Activated CD8-positive, alpha-beta memory T cell treated with anti-CD3 and anti-CD28 coated beads, Interleukin-2, amount 50 U/mL, for 24 hours (primary cell): ENCODE measurements around the gene B3GLCT.
"Not testable (repeated sequence)": the region's sequence is repeated elsewhere in the genome, so short reads cannot be mapped to it uniquely, and the experiment has no call there.

Experiments
- DNase-seq: peaks from one replicate; pipeline ENCODE4 v3.0.0-alpha.2; 2020; ENCODE audit errors: extremely low read depth

Gene B3GLCT

DNA sequence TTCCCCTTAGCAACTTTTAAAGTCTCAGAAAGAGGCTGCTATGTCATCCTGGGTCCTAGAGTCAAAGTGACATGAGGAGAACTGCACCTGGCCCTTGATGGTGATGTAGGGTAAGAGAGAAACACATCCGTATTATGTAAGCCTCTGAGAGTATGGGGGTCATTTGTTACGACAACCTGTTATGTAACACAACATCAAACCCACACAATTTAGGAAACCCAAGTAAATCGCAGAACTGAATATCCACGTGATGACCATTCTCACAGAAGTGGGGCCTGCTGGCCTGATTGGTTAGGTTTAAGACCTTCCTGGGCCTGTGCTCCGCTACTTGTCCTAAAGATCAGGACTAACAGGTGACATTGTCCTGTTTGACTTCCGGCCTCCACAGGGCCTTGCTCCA lies 15.3 kb upstream of the B3GLCT start:
- DNase-seq = no peak

DNA sequence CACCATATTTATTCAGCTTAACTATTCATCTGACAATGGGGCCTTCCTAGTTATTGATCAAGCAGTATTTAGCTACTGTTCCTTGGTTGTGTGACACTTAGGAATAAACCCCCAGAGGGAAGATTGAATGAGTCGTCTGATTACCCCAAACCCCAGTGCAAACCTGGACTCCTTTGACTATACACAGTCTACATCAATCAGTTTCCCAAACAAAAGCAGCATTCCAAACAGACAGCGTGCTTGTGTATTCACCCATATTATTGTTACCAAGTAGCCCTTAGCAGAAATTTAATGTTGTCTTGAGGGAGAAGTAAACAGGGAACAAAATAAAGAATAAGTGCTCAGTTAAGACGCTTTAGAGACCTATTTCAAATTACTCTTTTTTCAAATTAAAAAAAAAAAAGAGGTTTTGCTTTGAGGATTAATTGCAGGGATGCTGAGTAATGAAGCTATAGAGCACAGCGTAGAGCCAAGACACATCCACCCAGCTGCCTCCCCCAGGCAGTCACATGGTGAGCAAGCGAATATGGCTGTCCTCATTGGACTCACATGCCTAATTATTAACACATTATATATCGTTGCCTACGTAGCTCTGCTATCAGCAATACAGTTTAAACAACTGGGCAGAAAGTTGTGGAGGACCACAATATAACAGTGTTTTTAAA lies 14.7 kb upstream of the B3GLCT start:
- DNase-seq = no peak

DNA sequence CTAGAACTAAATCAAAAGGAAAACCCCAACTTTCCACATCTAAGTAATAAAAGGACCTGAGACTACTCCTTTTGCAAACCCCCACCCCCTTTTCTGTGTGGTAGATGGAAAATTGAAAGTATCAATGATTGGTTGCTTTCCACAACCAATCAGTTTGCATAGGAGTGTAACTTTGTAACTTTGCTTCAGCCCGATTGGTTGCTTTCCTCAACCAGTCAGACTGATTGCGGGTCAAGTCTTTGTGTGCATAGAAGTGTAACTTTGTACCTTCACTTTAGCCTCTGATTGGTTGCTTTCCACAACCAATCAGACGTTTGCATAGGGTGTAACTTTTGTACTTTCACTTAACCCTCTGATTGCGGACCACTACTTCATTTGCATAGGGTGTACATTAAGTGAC lies 8.0 kb upstream of the B3GLCT start:
- DNase-seq = no peak

DNA sequence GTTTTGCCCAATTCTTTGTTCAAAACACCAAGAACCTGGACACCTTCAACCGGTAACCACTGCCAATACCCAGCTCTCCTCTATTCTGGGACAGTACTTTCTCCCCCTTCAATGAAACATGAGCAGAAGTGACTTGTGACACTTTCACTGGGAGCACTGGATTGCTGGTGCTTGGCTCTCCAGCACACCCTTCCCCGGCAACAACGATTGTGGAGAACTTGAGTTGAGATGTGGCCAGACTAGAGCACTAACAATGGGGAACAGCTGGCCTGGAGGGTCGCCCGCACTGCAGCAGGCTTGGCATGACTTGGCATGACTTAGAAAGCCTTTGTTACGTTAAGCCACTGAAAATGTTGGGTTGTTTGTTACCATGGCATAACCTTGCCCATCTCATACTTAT lies 7.5 kb upstream of the B3GLCT start:
- DNase-seq = no peak

DNA sequence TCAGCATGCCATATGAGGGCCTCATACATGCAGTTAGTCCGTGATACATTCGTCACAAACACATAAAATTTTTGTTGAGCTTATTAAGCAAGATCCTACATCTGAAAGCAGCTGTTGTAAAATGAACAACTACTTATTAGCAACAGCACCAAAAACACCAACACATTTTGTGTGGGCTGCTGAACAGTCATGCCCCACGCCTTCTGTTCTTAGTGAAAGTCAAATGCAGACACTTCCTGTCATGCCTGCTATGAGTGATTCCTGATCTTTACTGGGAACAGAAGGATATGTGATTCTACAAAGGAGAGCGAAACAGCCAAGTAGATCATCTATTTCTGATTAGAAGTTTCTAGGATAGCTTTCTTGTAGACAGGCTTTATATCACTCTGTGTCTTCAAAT lies 4.2 kb upstream of the B3GLCT start:
- no peak for DNase-seq

DNA sequence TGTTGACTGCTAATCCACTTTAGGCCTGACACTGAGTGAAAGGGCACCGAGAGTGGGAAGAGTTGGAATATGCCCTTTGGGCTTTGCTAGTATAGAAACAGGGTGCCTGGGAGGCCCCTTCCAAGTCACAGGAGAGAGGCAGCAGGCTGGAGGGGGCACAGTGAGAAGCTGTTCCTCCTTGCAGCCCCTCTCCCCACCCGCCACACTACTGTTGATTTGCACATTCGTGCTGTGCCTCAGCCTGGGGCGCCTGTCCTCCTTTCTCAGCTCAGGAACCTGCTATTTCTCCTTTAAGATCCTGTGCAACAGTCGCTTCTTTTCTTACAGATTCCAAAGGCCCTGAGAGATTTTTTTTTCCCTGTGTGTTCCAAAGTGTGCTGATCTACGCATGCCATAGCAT lies 2.8 kb upstream of the B3GLCT start:
- DNase-seq = no peak

DNA sequence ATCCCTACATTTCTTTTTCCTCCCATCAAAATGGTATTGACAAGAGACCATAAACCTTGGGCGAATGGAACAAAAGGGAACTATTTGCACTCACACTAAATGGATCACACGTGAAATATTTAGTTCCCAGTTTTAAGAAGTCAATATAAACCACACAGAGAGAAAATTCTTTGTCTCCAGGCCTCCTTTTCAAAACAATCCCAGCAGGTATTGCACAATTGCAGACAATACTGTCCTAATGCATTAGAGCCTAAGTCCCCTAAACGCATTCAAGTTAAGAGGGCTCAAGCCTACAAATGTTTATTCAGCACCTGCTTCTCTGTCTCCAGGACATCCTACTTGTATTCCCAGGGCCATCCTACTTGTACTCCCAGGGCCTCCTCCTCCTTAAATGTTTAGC lies 1.3 kb upstream of the B3GLCT start:
- no peak for DNase-seq

GRCh38 chr13:31199527-31199848 lies 287 bp upstream of the B3GLCT start:
- DNase-seq = no peak

GRCh38 chr13:31200637-31200971 lies 829 bp downstream of the B3GLCT start:
- DNase-seq = no peak

DNA sequence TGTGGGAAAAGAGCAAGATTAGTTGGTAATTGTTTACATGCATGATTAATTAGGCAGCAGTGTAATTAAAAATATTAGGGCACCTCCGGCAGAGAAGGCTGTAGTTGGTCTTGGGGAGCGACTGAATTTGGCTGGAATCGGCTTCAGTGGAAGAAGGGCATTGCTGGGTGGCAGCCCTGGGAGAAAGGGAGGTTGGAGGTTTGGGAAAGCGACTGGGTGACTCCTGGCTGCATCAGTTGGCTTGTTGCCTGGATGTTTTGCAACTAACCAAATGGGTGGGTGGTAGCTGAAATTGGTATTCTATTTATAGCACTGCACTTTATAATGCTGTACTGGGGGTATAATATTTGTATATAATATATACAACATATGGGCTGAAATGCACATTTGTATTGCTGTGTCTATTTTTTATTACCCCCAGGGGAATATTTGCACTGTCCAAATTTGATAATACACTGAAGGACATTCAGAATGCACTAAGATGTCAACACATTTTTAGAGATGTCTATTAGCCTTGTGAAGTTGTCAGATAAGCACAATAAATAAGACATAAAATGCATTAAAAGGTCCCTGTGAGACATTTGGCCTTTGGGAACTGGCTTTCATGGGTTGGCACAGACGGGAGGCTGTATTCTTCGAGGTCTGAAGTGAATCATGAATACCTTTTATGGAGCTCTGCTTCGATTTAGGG lies 1.7 kb downstream of the B3GLCT start:
- DNase-seq = no peak

DNA sequence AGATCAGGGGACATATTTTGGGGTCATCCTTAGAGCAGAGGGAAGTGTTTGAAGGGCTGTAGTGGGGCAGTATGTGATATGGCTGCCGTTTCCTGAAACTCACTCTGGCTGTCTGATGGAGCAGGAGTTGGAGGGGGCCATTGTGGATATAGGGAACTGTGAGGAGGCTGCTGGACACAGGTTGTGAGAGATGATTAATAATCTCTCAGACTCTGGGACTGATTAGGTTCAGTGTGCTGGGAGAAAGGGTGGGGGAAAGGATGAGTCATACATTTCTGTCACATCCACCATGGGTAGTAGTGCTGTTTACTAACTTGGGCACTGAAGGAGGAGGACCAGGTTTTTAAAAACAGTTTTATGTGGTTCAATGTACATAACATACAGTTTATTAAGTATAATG lies 4.8 kb downstream of the B3GLCT start:
- DNase-seq = no peak

- no peak for DNase-seq
These were observed 8.1 kb downstream of the B3GLCT start for GRCh38 chr13:31207661-31208552.

- no peak for DNase-seq
These were observed 8.9 kb downstream of the B3GLCT start for GRCh38 chr13:31208559-31209122.

DNA sequence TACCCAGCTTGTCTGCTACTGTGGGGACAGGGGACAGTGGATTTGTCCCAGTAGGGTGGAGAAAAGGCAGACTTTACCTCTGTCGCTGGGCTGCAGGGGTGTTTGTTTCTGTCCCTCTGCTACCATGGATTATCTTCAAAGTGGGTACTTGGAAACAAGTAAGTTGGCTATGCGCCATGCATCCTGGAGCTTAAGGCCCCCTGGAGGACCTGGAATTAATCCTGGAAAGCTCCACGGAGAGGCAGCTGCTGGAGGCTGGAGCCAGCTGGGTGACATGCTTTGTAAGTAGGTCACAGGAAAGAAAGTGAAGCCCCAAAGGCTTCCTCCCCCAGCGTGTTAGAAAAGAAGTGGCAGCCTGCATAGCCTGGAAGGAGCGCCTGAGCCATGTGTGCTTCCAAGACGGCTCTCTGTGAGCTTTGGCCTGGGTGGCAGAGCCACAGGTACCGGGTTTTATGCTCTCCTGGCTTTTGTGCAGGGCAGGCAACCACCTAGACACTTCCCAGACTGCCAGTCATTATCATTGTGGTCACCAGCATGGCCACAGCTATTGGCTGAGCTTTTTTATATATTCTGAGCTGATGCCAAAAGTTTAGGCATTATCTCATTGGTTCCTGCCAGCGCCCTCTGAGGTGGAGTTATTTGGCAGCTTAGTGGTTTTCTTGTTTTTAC lies 9.5 kb downstream of the B3GLCT start:
- no peak for DNase-seq

DNA sequence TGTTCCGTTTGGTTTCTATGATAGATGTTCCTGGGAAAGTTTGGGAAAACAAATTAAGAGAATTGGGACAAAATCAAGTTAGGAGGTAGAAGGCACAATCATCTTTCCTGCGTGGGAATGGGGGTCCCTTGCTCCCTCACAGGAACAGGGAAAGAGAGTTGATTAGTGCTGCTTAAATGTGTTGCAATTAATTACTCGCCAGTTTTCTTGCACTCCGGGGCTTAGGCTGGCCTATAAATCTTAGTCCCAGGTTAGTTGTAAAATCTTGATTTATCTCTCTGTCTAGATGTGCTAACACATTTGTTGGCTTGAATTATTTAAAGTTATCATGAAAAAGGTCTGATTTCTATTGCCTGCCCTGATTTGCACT lies 10.1 kb downstream of the B3GLCT start:
- no peak for DNase-seq

GRCh38 chr13:31213651-31214289 lies 14.0 kb downstream of the B3GLCT start:
- DNase-seq = no peak

DNA sequence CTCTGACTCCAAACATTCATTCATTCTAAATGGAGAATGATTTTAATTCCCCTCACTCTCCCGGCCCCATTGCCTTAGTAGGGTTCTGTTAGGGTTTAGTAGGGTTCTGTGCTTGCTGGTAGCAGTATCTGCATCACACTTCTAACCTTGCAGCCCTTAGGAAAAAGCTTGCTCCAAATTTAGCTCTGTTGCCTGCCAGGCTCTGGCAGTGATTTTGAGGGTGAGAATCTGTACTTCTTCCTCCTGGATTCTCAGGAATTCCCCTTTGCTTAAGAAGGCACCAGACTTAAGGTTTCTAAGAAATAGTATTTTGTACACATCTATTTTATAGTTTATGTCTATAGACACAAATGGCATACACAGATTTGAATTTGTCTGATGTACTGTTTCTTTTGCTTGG lies 14.7 kb downstream of the B3GLCT start:
- DNase-seq = no peak

DNA sequence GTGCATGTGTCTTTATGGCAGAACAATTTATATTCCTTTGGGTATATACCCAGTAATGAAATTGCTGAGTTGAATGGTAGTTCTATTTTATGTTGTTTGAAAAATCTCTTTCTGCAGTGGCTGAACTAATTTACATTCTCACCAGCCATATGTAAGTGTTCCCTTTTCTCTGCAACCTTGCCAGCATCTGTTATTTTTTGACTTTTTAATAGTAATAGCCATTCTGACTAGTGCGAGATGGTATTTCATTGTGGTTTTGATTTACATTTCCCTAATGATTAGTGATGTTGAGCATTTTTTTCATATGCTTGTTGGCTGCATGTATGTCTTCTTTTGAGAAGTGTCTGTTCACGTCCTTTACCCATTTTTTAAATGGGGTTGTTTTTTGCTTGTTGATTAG lies 17.1 kb downstream of the B3GLCT start:
- DNase-seq = not testable (repeated sequence)

DNA sequence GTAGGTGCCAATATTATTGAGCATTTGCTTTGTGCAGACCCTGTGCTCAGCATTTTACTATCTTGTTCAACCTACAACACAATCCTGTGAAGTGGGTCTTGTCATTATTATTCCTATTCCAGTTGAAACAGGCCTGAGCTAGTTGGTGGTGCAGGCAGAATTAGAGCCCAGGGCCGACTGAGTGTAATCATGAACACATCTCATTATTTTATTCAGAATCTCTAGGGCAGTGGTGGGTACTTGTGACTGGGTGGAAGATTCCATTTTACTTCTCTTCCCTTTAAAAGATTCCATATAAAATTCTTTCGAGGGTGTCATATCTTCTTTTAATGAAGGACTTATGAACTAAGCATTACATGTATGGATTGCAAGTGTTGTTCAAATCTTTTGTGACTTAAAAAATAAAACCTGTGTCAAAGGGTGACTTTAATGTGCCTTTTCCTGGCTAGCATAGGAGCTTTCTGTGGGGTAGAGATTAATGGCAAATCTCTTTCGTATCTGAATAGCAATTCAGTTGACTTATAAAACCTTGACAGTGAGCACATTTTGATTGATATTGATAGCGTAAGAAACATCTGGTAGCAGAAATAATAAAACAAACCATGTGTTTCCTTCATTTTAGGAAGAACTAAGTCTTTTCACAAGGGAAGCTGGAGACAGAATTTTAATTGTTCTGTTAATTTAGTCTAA lies 20.3 kb downstream of the B3GLCT start:
- no peak for DNase-seq

DNA sequence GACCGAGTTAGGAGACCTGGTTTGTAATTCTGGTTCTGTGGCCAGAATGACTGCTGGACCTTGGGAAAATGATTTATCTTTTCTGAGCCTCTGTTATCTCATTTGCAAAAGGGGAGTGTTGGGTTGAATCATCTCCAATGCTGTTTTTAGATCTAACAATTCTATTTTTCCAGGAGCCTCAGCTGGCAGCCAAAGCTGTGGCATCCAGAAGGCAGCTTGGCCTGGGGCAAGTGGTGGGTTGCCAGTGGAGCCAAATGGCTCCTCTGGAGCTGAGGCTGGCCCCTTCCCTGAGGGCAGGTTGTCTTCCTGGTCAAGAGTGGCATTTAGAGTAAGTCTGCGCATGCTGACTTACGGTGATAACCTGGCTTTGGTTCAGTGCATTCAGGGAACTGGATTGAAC lies 21.3 kb downstream of the B3GLCT start:
- DNase-seq = no peak

DNA sequence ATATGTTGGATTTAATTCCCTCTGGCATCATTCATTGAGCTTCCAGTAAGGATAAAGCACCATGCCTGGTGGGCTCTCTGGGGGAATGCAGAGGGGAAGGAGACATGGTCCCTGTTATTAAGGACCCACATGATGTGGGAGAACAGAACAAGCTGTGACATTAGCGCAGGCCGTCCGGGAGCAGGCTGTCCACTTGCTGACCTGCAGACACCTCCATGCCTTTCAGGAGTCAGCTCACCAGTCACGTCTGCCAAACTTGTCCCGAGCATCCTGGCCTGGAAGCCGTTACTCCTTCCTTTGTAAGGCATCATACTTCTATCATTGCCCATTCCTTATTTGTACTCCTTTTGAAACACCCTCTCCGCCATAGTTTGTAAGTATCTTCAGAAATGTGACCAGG lies 23.4 kb downstream of the B3GLCT start:
- no peak for DNase-seq
